Stimulated activated CD8-positive, alpha-beta memory T cell treated with anti-CD3 and anti-CD28 coated beads, Interleukin-15, amount 100 ng/mL, for 1 hour (primary cell): ENCODE data around the gene NFE2L2.
"Not testable (repeated sequence)": the region's sequence is repeated elsewhere in the genome, so short reads cannot be mapped to it uniquely, and the experiment has no call there.

Experiments used
- DNase-seq: peaks from one replicate; pipeline ENCODE4 v3.0.0-alpha.2; 2020; ENCODE audit warnings: low read depth

NFE2L2 gene

DNA sequence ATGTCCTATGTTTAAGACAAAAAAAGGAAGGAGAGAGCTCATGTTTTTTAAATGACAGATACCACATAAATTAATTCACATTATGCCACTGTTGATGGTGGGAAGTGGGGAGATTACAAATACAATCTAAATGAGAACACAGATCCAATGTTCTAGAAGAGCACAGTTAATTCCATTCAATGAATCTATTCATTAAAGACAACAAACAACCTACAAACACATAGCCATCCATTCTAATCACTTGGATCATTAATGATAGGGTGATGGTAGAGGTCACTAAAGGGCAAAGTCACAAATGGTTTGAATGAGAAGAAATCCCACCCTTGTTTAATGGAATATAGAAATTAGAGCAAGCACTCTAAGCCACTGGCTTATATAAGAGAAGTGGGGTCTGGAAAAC is 30.3 kb downstream of the NFE2L2 start:
- no peak for DNase-seq

DNA sequence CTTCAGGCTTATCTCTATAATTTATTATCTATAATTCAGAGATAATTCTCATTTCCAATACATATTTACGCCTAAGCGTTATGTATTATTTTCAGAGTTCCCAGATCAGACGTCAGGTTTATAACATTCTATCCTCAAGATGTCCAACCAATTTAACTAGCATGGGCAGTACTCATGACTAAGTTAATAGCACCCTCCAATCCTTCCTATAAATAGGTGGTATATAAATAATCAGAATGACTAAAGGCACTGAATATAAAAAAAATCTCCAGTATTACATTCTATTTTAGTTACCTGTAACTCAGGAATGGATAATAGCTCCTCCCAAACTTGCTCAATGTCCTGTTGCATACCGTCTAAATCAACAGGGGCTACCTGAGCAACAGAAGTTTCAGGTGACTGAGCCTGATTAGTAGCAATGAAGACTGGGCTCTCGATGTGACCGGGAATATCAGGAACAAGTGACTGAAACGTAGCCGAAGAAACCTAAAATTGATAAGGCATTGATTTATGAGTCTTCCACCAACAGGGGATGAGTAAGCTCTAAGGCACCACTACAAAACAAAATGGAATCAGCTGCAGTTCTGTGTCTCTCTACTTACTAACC is 32.3 kb downstream of the NFE2L2 start:
- DNase-seq, result no peak

DNA sequence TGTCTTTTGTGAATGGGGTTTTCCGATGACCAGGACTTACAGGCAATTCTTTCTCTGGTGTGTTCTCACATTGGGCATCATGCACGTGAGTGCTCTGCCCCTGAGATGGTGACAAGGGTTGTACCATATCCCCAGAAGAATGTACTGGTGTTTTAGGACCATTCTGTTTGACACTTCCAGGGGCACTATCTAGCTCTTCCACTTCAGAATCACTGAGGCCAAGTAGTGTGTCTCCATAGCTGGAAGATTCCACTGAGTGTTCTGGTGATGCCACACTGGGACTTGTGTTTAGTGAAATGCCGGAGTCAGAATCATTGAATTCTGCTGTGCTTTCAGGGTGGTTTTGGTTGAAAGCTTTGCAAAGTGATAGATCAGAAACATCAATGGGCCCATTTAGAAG is 33.3 kb downstream of the NFE2L2 start:
- DNase-seq, result no peak

DNA sequence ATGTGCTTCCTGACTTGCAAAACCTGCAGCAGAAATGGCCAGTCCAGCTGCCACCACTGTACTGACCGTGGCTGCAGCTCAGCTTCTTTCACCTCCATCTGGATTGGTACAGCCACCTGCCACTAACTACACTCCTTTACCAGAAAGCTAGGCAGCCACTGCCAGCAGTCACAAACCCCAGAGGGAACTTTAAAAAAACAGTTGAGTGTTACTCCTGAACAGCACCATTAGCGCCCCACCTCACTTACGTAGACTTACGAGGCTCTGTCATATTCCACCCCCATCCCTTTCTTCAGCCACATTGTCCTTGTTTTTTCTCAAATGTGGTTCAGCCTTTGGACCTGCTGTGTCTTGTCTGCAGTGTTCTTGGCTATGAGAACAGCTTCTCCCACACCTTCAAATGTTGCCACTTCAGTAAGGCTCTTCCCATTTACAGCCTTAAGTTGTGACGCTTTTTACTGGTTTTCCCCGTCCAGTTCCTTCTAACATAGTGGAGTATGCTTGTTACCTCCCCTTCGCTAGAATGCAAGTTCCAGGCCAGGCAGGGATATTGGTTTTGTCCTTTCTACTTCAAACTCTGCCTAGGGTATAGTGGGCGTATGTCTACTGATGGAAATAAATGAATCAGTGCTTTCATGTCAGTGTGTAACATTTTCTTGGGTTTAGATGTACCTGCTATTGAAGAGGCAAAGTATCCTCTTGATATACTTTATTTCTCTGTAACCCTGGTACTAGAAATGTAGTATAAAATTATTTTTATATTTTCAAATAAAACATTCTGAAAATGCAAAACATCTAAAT is 34.9 kb downstream of the NFE2L2 start:
- no peak for DNase-seq

DNA sequence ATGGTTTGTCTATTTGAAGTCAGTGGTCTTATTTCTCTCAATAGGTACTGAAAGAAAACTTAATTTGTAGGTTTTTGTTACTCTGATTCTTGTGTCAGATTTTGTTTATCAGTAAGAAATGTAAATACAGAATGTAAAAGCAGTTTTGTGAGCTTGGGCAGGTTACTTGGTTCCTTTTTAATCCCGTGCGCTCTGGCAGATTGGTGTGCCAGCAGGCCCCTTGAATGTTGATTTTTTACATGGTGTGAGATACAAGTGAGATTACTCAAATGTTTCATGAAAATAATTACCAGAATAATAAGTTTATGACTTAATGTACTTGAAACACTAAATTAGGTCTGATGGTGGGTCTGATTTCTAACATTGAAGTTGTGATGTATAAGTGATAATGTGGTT is 38.6 kb downstream of the NFE2L2 start:
- DNase-seq, result no peak

DNA sequence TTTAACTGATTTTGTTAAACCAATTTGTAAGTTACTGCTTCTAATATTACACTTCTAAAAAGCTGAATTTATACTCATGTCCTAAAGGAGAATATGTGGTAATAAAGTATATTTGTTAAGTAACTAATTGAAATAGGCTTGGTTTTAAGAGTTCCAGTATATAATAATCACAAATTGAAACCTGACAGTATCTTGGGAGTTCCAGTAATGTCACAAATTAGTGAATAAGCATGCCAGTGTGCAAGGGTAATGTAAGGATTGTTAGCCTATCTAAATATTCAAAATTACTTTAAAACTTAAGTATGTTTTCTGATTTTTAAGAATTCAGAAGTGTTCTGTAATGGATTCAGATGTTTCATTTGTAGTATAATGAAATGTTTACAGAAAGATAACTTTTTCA is 41.1 kb downstream of the NFE2L2 start:
- not testable (repeated sequence) for DNase-seq

DNA sequence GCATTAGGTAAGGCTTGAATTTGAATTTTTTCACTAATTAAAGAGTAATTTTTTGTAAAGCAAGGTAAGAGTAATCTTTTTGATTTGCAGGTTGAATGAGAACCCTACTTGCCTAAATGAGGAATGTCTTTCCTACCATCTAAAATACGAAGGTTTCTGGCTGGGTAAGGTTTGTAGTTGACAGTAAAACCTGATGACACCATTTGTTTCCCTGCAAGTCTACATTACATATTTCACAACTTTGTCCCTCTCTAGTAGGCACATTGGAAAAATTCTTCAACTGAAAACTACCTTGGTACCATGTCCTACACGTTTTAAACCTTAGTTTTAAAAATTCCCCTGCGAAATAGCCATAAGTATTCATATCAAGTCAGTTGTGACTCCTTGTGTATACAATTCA is 42.6 kb downstream of the NFE2L2 start:
- no peak for DNase-seq

DNA sequence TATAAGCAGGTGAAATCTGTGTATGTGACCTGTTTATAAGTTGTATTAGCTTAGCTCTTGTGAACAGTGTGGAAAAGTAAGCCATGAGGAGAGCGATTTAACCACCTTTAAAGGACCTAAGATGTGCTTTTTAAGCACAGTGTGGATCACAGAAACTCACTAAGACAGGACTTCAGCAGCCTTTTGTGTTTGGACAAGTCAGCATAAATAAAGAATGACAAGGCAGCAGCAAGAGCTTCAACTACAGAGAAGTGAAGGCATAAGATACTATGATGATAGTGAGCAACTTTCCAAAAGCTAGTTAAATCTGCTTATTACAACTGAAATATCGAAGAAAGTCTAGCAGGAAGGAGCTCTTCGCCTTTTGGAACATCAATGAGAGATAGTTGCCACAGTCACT is 43.0 kb downstream of the NFE2L2 start:
- no peak for DNase-seq

DNA sequence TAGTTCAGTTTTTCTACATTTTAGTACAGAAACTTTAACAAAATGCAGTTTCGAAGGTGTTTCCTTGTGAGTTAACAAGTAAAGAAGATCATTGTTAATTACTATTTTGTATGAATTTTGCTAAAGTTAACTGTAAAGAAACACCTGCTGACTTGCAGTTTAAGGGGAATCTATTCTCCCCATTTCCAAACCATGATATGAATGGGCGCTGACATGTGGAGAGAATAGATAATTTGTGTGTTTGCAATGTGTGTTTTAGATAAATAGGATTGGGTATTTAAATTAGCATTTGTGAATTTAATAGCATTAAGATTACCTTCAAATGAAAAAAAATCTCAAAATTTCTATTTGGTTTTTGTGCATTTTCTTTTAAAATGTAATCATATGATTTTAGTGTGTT is 44.7 kb downstream of the NFE2L2 start:
- not testable (repeated sequence) for DNase-seq

DNA sequence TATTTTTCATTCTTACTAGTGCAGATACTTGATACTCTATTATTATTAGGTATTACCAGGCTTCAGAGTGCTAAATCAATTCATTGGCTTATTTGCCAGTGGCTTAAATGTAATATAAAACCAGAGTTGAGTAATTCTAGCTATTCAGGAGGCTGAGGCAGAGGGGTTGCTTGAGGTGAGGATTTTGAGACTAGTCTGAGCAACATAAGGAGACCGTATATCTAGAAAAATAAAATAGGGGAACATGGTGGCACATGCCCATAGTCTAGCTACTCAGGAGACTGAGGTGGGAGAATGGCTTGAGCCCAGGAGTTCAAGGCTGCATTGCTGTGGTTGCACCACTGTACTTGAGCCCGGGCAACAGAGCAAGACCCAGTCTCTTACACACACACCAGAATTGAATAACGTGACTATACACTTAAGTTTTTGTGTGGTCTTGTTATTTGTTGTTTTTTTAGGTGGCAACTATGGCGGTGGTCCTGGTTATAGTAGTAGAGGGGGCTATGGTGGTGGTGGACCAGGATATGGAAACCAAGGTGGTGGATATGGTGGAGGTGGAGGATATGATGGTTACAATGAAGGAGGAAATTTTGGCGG is 47.2 kb downstream of the NFE2L2 start:
- no peak for DNase-seq

DNA sequence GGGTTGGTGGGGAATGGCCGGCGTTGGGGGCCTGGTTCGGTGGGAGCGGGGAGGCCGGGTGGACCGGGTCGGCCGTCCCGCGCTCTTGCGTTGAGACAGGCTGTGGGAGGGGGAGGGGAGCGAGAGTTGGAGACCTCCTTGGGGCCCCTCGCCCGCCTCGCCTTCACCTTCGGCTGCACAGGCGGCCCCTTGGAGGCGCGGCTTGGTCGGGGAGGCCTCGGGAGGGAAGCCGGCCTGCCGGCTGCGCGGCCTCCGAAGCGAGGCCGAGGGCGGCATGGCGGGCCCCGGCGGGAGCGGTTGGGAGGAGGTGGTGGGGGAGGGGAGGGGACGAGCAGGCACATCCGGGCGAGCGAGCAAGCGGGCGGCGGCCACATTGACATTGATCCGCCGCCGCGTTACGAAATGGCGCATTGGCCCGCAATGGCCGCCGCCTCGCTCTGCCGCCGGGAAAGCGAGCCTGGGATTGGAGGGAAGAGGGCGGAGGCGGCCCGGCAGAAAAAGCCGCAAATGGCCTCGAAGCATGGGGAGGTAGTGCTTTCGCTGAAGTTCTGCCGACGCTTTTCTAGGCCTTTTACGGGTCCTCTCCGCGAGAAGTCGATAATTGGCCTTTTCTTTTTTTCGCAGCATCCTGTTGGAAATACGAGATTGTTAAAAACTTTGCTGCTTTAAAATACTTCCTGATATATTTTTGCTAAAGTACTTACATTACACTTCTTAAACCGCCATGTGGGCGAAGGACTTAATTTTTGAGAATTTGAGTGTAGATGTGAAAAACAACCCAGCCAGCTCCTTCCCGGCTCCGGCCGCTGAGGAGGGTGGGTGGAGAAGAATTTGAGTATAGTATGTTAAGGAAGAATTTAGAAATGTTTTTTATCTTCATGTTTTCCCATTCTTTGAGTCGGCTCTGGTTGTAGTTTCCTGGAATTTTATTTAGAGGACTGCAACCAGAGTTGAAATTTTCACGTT is 51.4 kb downstream of the NFE2L2 start:
- peak; percentile 81 for DNase-seq

DNA sequence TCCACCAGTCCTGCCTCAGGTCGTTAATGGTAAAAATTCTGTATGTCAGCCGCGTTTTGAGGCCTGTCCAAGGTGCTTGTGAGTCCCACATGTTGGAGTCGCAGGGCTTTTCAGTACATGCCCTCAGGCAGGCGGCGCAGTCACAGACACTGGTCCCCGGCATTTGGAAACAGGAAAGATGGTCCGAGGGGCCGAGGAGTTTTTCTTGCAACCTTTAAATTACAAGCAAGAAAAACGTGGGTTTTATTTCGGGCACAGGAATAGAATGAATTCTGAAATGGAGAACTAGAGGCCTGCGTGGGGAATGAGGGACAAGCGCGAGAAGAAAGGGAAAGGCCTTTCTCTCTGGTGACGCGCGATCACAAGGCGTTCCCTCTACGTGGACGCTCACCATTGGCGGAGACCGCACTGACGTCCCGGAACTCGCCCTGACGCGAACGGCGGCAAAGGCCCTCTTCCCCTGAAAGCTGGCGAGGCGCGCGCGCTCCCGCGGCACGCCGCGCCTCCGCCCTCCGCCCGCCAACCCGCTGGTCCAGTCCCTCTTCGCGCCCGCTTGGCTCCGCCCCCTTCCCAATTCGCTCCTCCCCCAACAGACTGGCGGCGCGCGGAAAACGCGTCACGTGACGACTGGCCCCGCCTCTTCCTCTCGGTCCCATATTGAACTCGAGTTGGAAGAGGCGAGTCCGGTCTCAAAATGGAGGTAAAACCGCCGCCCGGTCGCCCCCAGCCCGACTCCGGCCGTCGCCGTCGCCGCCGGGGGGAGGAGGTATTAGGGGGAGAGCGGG is 52.2 kb downstream of the NFE2L2 start, which contains the start of gene HNRNPA3:
Gene HNRNPA3 (plus strand): TSS at position 689 of the 785 bp plus-strand sequence. CDS start 6 bp downstream, at position 695.
- peak; percentile 99 for DNase-seq

DNA sequence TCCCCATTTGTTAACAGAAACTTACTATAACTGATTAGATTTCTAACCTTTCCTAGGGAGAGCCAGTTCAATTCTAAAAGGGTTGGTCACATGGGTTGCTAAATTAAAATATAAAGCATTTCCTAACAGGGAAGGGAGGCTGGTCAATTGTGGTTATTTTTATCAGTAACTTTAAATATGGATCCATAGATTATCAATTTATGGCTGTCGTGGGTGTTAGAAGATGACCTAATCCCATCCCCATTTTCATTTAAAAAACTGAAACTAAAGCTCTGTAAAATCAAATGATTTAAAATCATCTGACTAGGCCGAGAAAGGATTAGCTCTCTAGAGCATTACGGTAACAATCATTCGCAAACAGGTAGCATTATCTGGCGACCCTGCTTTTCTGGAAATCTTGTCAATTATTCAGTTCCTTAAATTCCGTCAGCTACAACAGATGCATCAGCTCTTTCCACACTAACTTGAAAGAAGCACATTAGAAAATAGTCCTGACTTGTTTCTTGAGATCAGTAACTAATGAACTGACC is 52.9 kb downstream of the NFE2L2 start:
- DNase-seq, result no peak

DNA sequence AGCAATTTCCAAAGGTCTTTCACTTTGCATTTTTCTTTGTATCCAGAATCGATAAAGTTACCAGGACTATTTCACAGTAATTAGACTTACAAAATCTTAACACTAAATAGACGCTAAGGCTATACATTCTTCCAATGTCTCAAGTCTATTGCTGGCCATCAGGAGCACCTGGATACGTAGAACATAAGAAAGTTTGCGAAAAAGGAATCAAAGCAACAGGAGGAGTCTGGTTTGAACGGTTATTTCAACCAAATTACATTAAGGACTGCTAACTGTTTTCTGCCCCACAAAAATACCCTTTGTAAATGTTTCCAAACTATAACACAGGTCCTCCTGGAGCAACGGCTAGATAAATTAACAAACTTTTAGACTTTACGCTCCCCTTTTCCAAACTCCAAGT is 53.4 kb downstream of the NFE2L2 start:
- DNase-seq, result no peak

DNA sequence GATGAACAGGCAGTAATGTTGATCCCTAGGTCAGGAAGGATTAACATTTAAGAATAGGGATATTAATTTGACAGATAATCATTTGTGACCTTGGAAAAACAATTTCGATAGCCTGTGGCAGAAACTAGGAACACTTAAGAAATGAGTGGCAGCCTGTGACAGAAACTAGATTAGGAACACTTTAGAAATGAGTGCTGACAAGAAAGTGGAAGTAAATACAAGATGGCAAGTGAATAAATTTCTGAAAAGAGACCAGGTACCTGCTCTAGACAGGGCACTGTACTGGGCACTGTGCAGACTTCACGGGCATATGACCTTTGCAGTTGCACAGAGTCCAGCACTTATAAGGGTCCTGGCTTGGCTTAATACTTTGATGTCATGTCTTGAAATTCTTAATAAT is 57.4 kb downstream of the NFE2L2 start:
- no peak for DNase-seq

DNA sequence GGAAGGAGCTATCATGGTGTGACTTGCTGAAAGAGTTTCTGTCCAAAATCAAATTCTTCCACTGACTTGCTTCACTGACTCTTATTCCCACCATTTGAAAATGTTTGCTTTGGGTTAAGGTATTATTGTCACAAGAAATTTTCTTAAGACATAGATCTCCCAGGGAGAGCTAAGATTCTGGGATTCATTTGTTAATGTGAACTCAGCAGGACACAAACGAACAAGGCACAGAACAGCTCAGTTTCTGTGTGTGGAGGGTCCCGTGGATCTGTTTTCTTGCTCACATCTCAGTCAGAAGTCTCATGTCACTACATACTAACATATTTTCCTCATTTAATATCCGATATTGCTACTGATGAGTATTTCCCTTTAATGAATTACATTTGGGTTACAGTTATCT is 60.1 kb downstream of the NFE2L2 start:
- no peak for DNase-seq

DNA sequence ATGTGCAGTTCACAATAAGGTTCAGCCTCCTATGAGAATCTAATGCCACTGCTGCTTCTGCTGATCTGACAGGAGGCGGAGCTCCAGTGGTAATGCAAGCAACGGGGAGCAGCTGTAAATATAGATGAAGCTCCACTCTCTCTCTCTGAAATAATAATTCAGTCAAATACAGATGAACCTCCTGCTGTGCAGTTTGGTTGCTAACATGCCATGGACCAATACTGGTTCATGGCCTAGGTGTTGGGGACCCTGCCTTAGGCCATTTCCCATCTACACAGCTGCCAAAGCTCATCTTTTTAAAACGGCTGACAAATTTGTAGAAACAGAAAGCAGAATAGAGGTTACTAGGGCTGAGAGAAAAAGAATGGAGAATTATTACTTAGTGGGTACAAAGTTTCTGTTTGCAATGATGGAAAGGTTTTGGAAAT is 62.6 kb downstream of the NFE2L2 start:
- no peak for DNase-seq

DNA sequence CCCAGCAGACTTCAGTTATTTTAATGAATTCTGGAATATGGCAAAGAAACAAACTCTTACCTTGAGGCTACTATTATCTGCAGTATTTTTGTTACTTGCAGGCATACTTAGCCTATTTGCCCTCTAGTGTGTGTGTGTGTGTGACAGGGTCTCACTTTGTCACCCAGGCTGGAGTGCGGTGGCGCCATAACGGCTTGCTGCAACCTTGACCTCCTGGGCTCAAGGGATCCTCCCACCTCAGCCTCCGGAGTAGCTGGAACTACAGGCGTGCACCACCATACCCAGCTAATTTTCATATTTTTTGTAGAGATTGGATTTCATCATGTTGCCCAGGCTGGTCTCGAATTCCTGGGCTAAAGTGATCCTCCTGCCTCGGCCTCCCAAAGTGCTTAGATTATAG is 64.1 kb downstream of the NFE2L2 start:
- not testable (repeated sequence) for DNase-seq

DNA sequence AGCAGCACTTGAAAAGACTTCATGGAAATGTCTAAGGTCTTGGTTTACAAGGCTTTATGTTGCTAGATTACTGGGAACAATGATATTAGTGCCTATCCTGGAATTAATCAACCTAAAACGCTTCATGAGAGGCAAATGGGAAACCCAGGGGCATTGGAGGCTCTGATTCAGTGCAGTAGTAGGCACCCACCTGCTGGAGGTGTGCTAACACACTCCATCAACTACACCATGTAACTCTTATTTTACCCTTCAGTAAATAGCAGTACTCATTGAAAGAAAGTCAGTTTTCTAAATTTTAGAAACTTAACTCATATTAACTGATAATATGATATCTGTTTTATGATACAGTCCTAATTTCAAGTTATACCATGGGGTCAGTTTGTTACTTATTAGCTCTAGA is 69.3 kb downstream of the NFE2L2 start:
- DNase-seq, result no peak

DNA sequence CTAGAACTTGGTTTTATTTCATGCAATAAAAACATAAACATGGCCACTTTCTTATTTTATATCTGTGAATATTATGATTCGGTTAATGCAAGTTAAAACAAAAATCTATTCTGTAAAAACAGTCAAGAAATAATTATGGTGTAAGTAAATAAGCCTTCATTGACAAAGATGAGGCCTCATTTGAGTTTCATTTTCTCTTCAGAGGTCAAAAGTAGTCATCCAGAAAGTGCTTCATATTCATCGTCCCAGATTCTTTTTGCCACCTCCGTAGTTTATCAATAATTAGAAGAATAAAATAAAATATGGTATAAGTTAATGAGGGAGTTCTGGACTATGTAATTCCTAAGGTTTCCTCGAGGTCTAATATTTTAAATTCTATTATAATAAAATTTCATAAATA is 71.3 kb downstream of the NFE2L2 start:
- DNase-seq, result no peak

DNA sequence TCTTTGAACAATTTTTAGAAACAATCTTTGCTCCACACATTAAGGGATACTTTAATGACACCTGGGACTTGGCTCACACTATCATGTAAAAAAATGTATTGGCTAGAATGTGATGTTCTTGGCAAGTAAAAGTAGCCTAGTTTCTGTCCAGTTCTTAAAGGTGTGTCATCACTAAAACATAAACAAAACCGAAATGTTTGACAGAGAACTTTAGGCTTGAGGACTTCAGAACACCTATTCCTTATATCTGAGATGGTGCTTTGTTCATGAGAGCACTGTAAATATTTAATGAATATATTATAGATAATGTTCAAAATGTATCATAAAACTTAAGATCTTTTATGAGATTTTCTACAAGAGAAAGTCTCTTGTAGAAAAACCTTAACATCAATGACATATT is 71.7 kb downstream of the NFE2L2 start:
- no peak for DNase-seq
